Neural progenitor cell (in vitro differentiated cells): ENCODE measurements around the gene NEO1. TPM values are rescaled to one million over a fixed set of nuclear protein-coding genes. Genes with fewer than 3 reads are reported as not detected.

Experiments
- DNase-seq: peaks from one replicate; pipeline ENCODE4 v3.0.0-alpha.2; 2016; ENCODE audit warnings: low spot score
- H2AFZ ChIP-seq: fragments of 200-600 bp; sonication (generic); replicated peaks from 2 replicates; pipeline ENCODE4 v1.6.1; 2016; ENCODE audit warnings: antibody characterized with exemption
- H3F3A ChIP-seq: fragments of 200-600 bp; sonication (generic); 2 replicates; pipeline ENCODE4 v1.6.1; 2016; ENCODE audit warnings: antibody characterized with exemption, low read depth
- H3K27ac ChIP-seq: fragments of 200-600 bp; sonication (generic); 2 replicates; pipeline ENCODE4 v1.5.1; 2016; ENCODE audit warnings: mild to moderate bottlenecking
- H3K27me3 ChIP-seq: fragments of 200-600 bp; sonication (generic); 2 replicates; pipeline ENCODE4 v1.6.1; 2016; ENCODE audit warnings: mild to moderate bottlenecking, moderate library complexity
- H3K36me3 ChIP-seq: fragments of 200-600 bp; sonication (generic); 2 replicates; pipeline ENCODE4 v1.5.1; 2016
- H3K4me1 ChIP-seq: fragments of 200-600 bp; sonication (generic); 2 replicates; pipeline ENCODE4 v1.6.1; 2016; ENCODE audit warnings: mixed run types
- H3K4me2 ChIP-seq: fragments of 200-600 bp; sonication (generic); 2 replicates; pipeline ENCODE4 v1.6.1; 2016
- H3K4me3 ChIP-seq: fragments of 200-600 bp; sonication (generic); 2 replicates; pipeline ENCODE4 v1.5.1; 2016
- H3K79me2 ChIP-seq: fragments of 200-600 bp; sonication (generic); 2 replicates; pipeline ENCODE4 v1.6.1; 2016; ENCODE audit warnings: low read depth
- H3K9ac ChIP-seq: fragments of 200-600 bp; sonication (generic); 2 replicates; pipeline ENCODE4 v1.6.1; 2016
- H3K9me3 ChIP-seq: fragments of 200-600 bp; sonication (generic); 2 replicates; pipeline ENCODE4 v1.5.1; 2016; ENCODE audit warnings: low read depth
- H4K20me1 ChIP-seq: fragments of 200-600 bp; sonication (generic); 2 replicates; pipeline ENCODE4 v1.6.1; 2016; ENCODE audit warnings: low read depth
- H3K27ac Mint-ChIP-seq: 3 replicates; pipeline ENCODE4 v1.8.0; 2021; ENCODE audit warnings: mixed read lengths
- H3K27me3 Mint-ChIP-seq: 2 replicates; pipeline ENCODE4 v1.8.0; 2022; ENCODE audit warnings: low read depth, mild to moderate bottlenecking, inconsistent platforms, moderate library complexity, mixed read lengths; ENCODE audit not compliant: insufficient read depth
- H3K36me3 Mint-ChIP-seq: 3 replicates; pipeline ENCODE4 v1.8.0; 2021; ENCODE audit warnings: mixed read lengths
- H3K4me1 Mint-ChIP-seq: 3 replicates; pipeline ENCODE4 v1.8.0; 2021; ENCODE audit warnings: mixed read lengths
- H3K4me3 Mint-ChIP-seq: 3 replicates; pipeline ENCODE4 v1.8.0; 2021; ENCODE audit warnings: mild to moderate bottlenecking, moderate library complexity, mixed read lengths
- H3K9me3 Mint-ChIP-seq: 3 replicates; pipeline ENCODE4 v1.8.0; 2020; ENCODE audit warnings: mixed read lengths
- EZH2 ChIP-seq: fragments of 200-600 bp; sonication (generic); IDR thresholded peaks from 2 replicates; pipeline ENCODE4 v1.6.1; 2017; ENCODE audit warnings: antibody characterized with exemption, mild to moderate bottlenecking, moderate library complexity
- EZH2phosphoT487 ChIP-seq: fragments of 200-600 bp; sonication (generic); IDR thresholded peaks from 2 replicates; pipeline ENCODE4 v1.6.1; 2017; ENCODE audit warnings: antibody characterized with exemption
- total RNA-seq: library from RNA; depleted of rRNA; stranded (reverse); fragments of >200 nt; gene quantifications from 2 replicates; pipeline ENCODE4 v1.2.3, GENCODE V29; 2015; ENCODE audit warnings: low replicate concordance
- TF ChIP-seq, protein P1 (sequence below): fragments of 200-600 bp; sonication (generic); IDR thresholded peaks from 2 replicates; pipeline ENCODE4 v1.5.1; 2017; ENCODE audit warnings: antibody characterized with exemption, mild to moderate bottlenecking

Gene NEO1
- total RNA-seq, 1 donor from 2014 or later: 77.9 TPM

DNA sequence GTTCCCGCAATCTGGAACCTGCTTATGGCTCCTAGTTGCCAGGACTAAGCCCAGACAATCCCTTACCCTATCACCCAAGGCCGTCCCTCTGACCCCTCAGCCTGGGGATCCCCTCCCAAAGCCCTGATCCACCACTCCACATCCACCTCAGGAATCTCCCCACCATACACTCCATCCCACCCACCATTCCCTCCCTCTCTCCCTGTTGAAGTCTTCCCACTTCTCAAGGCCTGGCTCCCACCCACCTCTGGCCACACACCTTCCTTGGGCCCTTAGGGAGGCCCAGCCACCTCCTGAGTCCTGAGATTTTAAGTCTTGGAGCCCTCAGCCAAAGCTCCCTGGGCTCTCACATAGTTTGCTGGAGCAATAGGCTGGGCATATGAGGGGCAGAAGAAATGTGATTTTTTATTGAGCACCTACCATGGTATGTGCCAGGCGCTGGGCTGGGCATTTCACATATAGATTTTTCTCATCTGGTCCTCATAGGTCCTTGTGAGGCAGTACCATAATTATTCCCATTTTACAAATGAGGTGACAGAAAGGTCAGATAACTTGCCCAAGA lies 268.4 kb downstream of the NEO1 start:
- no peaks in the 10 kb centered on the region for H3K9me3 Mint-ChIP-seq
- DNase-seq: no peak
- Histone ChIP-seq H3K79me2 (no peaks in the 10 kb centered on the region), H2AFZ (no peak overlapping the region), H3K27me3 (no peaks in the 10 kb centered on the region), H3K4me2 (no peak overlapping the region), H3K4me1 (peaks cover 4% of the 10 kb centered on the region), H3K27ac (no peak overlapping the region), H3F3A (peaks cover 10% of the 10 kb centered on the region), H3K9ac (no peak overlapping the region), H3K36me3 (no peaks in the 10 kb centered on the region), H3K4me3 (no peak overlapping the region), H3K9me3 (no peaks in the 10 kb centered on the region), H4K20me1 (no peaks in the 10 kb centered on the region)
- H3K4me1 Mint-ChIP-seq: peaks cover 26% of the 10 kb centered on the region
- H3K27ac Mint-ChIP-seq: no peak overlapping the region
- TF ChIP-seq EZH2phosphoT487: no peak
- TF ChIP-seq, protein P1, sequence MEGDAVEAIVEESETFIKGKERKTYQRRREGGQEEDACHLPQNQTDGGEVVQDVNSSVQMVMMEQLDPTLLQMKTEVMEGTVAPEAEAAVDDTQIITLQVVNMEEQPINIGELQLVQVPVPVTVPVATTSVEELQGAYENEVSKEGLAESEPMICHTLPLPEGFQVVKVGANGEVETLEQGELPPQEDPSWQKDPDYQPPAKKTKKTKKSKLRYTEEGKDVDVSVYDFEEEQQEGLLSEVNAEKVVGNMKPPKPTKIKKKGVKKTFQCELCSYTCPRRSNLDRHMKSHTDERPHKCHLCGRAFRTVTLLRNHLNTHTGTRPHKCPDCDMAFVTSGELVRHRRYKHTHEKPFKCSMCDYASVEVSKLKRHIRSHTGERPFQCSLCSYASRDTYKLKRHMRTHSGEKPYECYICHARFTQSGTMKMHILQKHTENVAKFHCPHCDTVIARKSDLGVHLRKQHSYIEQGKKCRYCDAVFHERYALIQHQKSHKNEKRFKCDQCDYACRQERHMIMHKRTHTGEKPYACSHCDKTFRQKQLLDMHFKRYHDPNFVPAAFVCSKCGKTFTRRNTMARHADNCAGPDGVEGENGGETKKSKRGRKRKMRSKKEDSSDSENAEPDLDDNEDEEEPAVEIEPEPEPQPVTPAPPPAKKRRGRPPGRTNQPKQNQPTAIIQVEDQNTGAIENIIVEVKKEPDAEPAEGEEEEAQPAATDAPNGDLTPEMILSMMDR: no peak
- TF ChIP-seq EZH2: no peak
- peaks cover 6% of the 10 kb centered on the region for H3K27me3 Mint-ChIP-seq
- H3K4me3 Mint-ChIP-seq: no peak overlapping the region
- H3K36me3 Mint-ChIP-seq: no peaks in the 10 kb centered on the region

DNA sequence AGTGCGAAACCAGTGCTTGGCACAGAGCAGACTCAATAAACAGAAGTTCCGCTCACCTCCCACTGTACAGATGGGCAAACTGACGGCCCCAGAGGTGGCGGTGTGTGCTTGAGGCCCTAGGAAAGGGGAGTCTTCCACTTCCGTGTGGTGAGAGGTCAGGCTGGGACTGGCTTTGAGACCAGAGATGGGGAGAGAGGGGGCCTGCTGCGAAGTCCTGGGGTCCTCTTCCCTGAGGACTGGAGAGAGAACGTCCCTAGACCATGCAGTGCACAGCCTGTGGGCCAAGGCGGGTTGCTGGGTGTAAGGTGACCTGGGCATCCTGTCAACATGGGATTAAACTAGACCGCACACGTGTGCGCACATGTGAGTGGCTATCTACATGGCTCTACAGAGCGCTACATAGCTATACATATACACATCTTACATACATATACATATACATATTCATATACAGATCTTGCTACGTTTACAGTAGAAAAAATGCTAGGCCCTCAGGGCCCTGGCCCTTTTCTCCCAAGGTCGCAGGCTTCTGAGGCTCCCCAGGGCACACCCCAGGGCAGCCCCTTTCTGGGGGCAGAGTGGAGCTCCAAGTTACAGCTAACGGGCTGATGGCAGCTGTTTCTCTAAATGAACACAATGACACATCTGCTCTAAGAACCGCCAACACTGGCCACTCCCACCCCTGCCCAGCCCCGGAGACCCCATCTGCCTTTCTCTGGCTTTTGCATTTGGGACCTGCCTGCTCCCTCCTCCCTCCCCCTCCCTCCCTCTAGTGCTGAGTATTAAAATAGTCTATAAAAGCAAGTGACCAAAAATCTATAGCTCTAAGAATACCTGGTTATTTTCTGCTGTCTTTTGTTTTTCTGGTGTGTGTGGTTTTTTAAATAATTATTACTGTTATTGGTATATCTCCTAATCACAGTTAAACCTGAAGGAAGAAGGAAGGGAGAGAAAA lies 269.5 kb downstream of the NEO1 start:
- Mint-ChIP-seq H3K9me3 (no peaks in the 10 kb centered on the region), H3K27me3 (peaks cover 6% of the 10 kb centered on the region), H3K36me3 (no peaks in the 10 kb centered on the region), H3K27ac (peak overlapping the region; percentile 28), H3K4me1 (peaks cover 29% of the 10 kb centered on the region), H3K4me3 (no peak overlapping the region)
- Histone ChIP-seq H3F3A (peaks cover 10% of the 10 kb centered on the region), H3K79me2 (no peaks in the 10 kb centered on the region), H3K4me3 (no peak overlapping the region), H3K9ac (no peak overlapping the region), H4K20me1 (no peaks in the 10 kb centered on the region), H3K4me2 (no peak overlapping the region), H3K9me3 (no peaks in the 10 kb centered on the region), H3K27ac (no peak overlapping the region), H3K27me3 (no peaks in the 10 kb centered on the region), H2AFZ (no peak overlapping the region), H3K4me1 (peaks cover 4% of the 10 kb centered on the region), H3K36me3 (no peaks in the 10 kb centered on the region)
- DNase-seq: peak; percentile 19
- TF ChIP-seq EZH2: no peak
- TF ChIP-seq, protein P1: no peak
- no peak for TF ChIP-seq EZH2phosphoT487

DNA sequence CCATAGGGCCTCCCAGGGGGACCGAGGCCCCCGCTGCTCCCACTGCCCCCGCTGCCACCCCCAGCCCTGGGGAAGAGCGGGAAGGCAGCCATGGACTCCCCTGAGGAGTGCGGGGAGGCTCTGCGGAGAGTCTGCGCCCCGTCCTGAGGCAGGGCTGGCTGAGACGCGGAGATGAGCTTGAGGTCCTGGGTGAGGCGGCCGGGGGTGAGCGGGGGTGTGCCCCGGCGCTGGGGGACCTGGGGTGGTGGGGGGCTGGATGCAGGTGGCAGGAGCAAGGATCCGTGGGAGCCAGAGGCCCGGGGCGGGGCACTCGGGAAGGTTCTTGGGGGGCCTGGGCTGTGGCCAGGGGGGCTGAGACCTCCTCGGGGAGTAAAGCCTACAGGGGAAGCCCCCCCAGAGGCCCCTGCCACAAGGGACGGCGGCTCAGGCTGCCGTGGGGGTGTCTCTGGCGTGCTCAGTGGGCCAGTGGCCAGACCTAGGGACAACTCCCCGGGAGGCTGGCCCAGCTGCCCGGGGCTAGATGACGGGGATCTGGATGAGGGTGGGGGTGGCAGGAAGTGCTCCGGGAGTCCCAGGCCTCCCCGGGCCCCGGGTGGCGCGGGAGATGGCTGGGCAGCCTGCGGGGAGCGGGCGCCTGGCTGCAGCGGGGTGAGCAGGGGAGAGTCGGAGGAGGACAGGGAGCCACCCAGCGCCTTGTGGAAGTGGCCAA lies 270.6 kb downstream of the NEO1 start:
- Histone ChIP-seq H3K9ac (no peak overlapping the region), H3K4me2 (no peak overlapping the region), H2AFZ (no peak overlapping the region), H3K4me3 (no peak overlapping the region), H3K79me2 (no peaks in the 10 kb centered on the region), H3K4me1 (peaks cover 4% of the 10 kb centered on the region), H3K9me3 (no peaks in the 10 kb centered on the region), H3K27me3 (no peaks in the 10 kb centered on the region), H4K20me1 (no peaks in the 10 kb centered on the region), H3K36me3 (no peaks in the 10 kb centered on the region), H3K27ac (no peak overlapping the region), H3F3A (peaks cover 8% of the 10 kb centered on the region)
- TF ChIP-seq EZH2 (no peak), EZH2phosphoT487 (no peak)
- TF ChIP-seq, protein P1: no peak
- DNase-seq: no peak
- Mint-ChIP-seq H3K4me3 (no peak overlapping the region), H3K9me3 (no peaks in the 10 kb centered on the region), H3K27me3 (peaks cover 4% of the 10 kb centered on the region), H3K4me1 (peaks cover 23% of the 10 kb centered on the region), H3K36me3 (no peaks in the 10 kb centered on the region), H3K27ac (no peak overlapping the region)
